HG03045 (cell line): Measurements from ENCODE around the gene TBC1D10B.

Source experiments
- ATAC-seq: cut with Tn5 transposase; IDR thresholded peaks from one replicate; pipeline ENCODE4 v1.9.1; 2021; ENCODE audit warnings: mild to moderate bottlenecking, moderate library complexity; ENCODE audit not compliant: unreplicated experiment

TBC1D10B gene

DNA sequence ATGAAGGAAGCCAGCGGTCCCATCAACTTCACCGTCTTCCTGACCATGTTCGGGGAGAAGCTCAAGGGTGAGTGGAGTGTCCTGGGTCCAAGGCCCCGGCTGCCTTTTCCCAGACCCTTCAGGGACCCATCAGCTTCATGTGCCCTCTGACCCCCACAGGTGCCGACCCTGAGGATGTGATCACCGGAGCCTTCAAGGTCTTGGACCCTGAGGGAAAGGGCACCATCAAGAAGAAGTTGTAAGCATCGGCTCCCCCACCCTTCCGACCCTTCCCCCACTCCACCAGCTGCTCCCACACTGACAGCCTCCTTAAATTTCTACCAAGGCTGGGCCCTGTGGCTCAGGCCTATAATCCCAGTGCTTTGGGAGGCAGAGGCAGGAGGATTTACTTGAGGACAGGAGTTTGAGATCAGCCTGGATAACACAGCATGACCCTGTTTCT, 6.2 kb upstream of the TBC1D10B start:
- ATAC-seq = no peak

DNA sequence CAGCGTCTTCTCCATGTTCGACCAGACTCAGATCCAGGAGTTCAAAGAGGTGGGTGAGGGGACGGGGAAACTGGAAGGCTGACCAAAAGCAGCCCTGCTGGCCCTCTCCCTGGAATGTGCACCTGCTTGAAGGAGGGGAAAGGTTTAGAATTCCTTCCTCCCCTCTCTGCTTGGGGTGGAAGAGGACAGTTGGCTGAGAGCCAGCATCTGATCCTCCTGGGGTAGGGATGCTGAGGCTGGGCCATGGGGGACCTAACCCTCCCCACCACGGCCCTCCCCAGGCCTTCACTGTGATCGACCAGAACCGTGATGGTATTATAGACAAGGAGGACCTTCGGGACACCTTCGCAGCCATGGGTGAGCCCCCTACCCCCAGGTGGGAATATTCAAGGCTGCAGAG, 5.6 kb upstream of the TBC1D10B start:
- ATAC-seq = no peak

DNA sequence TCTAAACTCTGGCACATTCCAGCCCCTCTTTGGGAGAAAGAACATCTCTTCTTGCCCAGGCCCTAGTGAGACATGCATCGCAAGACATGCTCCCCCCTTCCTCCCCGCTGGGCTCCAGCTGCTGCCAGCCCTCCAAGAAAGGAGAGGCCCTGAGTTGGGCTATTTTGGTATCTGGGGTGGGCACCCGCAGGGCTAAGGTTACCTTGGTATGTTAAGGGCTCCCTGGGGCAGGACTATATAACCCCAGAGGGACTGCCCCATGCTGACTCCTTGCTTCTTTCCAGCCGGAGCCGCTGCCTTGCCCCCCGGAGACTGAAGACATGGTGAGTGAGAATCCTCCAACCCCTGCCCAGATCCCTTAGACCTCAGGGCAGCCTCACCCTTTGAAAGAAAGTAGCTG, 4.2 kb upstream of the TBC1D10B start, which contains the start of gene MYL11:
TSS of gene MYL11 (plus strand) at position 265 of the 400 bp plus-strand sequence. CDS start at position 321, 56 bp downstream.
- no peak for ATAC-seq

DNA sequence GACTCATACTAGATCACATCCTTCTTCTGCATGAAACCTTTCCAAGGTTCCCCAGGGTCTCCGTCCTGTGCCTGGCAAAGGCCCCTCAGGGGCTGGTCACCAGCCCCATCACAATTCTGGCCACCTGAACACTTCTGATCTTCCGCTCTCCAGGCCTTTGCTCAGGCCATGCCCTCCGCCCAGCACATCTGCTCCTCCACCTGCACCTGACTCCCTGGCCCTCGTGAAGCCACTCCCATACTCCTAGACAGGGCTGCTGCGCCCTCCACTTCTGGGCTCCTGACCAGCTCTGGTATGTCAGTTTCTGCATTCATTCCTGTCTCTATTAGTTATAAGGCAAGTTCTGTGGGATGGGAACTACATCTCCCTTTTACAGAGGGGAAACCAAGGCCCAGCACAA, 2.4 kb upstream of the TBC1D10B start:
- no peak for ATAC-seq

DNA sequence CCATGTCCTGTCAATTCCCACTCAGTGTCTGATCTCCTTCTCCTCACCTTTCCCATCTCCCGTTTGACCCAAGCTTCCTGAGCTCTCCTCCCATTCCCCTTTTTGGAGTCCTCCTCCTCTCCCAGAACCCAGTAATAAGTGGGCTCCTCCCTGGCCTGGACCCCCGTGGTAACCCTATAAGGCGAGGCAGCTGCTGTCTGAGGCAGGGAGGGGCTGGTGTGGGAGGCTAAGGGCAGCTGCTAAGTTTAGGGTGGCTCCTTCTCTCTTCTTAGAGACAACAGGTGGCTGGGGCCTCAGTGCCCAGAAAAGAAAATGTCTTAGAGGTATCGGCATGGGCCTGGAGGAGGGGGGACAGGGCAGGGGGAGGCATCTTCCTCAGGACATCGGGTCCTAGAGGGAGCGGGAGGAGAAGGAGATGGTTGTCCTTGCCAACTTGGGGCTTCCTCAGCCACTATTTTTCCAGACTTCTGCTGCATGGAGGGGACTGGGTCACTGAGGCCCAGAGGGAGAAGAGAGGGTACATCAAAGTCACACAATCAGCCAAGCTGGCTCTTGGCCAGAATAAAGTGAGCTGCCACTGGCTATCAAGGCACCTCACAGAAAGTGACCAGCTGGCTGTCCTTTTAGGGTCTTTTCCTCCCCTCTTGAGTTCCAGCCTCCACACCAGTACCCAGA, 1.9 kb upstream of the TBC1D10B start:
- no peak for ATAC-seq

DNA sequence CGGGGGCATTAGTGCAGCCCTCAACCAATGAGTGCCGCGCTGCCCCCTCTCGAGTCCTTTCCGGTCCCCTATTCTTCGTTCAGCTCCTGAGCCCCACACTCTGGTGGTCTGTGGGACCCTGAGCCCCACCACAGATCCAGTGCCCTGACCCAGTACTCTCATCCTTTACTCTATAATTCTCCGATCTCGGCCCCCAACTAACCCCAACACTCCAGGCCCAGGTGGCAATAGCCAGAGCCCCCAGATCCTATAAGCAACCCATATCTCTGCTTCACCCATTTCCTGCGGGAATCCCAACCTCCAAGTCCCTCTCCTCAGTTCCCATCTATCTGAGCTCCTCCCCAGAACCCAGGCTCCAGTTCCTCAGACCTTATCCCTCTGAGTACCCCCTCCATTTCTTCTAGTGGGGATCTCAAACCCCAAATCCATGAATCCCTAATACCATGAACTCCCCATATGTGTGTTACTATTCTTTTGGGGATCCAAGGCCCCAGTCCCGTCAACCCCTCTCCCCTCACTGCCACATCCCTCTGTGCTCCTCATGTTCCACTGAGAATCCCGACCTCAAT, 1.0 kb upstream of the TBC1D10B start:
- no peak for ATAC-seq

DNA sequence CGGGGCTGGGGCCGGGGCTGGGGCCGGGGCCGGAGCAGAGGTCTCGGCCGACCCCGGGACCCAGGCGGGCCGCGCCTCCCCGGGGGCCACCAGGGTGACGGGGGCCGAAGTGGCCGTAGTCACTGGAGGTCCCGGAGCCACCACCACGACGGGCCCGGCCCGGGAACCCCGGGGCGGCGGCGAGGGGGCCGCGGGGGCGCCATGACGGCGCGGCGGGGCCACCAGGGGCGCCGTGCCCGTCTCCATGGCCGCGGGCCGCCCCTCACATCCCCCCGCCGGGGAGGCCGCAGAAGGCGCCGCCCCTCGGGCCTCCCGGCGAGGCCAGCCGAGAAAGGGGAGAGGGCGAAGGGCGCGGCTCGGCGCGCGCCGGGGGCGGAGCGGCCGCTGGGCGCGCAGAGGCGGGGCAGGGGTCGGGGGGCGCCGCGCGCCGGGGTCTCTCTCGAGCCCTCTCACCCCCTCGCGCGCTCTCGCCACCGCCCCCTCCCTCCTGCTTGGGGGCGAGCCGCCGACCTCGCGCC, 297 bp downstream of the TBC1D10B start:
- ATAC-seq = peak; percentile 0

DNA sequence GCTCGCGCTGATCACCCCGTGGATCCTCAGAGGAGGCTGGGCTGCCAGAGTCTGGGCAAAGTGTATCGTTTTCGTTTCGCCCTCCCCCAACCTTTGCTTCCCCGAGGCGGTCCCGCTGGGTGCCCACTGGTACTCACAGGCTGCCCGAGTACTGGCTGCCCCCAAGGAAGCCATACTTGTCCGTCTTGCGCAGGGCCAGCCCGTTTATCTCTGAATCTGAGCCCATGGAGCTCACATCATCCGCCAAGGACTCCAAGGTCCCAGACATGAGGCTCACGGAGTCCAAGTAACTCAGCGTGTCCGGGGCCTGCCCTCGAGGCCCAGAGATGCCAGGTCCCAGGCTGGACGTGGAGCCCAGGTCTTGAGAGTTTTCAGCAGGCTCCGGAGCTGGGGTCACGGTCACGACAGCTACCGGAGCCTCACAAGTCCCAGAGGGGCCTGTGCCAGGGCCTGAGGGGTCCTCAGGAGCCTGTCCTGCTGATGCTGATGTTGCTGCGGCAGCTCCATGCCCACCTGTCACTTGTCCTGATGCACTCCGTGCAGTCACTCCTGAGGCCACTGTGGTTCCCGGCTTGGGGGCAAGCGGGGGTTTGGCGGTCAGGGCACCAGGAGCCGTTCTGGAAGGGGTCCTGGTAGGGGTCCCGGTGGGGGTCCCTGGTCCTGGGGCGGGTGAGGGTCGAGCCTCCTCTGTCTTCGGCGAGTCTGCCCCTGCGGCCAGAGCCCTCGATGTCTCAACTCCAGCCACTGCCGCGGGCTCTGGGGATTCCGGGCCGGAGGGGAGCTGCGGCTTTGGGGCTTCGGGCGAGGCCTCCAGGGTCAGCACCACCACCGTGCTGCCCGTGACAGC, 980 bp downstream of the TBC1D10B start:
- no peak for ATAC-seq

DNA sequence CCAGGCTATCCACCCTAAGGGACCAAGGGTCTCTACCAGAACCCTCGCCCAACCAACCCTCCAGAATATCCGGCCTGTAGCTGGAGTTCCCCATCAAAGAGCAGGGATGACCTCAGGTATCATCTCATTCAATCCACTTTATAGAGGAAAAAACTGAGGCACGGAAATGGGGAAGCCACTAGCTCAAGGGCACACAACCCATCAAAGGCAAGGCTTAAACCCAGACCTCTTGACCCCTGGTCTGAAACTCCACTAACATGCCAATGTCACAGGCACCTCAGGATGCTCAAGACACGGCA, 1.6 kb downstream of the TBC1D10B start:
- no peak for ATAC-seq

DNA sequence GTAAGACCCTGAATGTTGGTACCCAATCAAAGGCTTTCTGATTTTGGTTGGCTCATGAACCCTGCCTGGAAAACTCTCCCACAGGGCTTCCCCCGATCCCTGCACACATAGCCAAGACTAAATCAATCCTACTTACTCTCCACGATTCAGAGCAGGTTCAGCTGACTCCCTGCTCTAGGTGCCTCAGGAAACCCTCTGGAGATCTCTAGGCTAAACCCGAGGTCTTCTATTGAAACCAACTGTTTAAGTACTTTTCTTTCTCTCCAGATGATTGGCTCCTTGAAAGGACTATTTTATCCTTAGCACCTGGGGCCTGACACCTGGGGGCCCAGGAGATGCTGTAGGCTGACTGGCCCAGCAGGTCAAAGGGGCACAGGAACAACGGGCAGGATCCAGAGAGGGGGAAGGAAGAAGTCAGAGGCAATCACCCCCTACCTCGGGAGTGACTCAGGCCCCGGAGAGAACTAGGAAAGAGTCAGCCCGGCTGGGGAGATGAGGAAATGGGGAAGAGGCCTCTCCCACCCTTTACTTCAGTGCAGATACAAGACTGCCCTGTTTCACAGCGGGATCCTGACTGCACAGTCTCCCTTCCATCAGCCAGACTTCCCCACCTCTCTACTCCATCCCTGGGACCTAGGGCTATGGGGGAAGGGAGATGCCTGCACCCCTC, 2.0 kb downstream of the TBC1D10B start:
- ATAC-seq = no peak

DNA sequence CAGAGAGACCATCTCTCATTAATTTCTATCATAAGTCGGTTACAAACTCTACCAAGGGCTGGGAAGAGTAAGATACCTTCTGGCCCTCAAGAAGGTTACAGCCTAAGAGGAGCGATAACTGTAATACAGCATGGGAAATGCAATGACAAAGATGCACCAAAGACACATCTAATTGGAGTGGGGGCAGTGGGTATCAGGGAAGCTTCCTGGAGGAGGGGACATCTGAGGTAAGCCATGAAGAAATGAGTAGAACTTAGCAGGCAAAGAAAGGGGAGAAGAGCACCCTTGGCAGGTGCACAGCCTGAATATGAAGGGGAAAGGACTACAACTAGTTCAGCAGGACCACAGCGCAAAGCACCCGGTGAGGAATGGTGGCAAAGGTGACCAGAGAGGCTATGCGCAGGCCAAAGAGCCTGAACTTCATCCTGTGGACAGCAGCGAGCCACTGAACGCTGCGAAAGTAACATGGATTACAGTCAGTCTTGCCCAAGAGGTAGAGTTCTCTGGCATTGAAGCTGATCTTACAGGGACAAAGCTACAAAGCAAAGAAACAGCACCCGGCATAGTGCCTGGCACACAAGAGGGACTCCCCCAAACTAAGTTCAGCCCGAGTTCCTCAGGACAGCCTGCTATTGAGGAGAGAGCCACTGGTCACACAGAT, 2.8 kb downstream of the TBC1D10B start:
- no peak for ATAC-seq

DNA sequence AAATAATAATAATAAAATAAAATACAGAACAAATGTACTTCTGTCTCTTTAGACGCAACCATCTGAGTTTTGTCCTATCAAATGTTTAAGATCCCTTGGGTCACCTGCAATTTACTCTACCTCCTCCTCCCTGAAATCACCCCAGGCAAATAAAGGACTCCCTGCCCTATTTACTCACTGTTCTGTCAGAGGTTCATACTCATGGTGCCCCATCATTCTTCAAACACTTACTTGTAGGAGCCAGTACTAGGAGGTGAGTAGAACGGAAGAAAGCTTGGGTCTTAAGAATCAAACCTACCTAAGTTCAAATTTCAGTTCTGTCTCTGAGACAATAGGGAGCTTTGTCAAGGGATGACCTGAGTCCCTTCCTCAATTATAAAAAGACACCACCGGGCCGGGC, 3.8 kb downstream of the TBC1D10B start:
- ATAC-seq = no peak

DNA sequence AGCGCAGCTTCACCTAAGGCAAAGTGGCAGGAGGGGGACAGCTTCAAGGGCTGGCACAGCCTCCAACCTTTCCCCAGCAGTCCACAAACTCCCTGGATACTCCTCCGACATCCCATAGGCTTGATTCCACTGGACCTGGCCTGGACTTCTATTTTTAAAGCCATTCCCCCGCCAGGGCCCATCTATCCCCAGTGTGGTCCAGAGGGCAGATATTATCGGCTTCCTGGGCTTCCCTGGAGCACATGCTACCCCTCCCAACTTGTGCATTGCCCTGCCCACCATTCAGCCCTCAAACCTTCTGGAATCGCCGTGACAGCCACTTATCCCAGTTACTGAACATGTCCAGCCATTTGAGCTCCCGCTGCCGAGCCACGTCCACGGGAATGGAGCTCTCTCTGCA, 5.1 kb downstream of the TBC1D10B start:
- ATAC-seq = no peak

DNA sequence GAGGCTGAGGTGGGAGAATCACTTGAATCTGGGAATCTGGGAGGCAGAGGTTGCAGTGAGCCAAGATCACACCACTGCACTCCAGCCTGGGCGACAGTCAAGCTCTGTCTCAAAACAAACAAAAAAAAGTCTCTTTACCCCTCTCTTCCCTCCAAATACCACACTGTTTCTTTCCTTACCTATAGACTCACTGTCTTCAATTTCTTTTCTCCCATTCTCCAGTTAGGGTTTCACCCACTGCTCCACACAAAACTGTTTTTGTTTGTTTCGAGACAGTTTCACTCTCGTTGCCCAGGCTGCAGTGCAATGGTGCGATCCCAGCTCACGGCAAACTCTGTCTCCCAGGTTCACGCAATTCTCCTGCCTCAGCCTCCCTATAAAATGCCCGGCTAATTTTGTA, 9.1 kb downstream of the TBC1D10B start:
- ATAC-seq = no peak

DNA sequence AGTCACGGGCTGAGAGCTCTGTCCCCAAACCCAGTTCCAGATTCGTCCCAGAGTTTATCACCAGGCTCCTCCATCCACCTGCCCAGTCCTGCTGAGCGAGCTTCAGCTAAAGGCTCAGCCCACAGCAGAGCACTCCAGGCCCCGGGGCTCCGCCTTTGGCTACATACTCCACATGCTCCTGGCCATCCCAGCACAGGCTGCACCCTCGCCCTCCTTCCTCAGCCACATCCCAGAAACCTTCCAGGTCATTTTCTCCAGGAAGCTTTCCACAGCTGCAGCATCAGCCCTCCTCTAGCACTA, 10.5 kb downstream of the TBC1D10B start:
- ATAC-seq = no peak

DNA sequence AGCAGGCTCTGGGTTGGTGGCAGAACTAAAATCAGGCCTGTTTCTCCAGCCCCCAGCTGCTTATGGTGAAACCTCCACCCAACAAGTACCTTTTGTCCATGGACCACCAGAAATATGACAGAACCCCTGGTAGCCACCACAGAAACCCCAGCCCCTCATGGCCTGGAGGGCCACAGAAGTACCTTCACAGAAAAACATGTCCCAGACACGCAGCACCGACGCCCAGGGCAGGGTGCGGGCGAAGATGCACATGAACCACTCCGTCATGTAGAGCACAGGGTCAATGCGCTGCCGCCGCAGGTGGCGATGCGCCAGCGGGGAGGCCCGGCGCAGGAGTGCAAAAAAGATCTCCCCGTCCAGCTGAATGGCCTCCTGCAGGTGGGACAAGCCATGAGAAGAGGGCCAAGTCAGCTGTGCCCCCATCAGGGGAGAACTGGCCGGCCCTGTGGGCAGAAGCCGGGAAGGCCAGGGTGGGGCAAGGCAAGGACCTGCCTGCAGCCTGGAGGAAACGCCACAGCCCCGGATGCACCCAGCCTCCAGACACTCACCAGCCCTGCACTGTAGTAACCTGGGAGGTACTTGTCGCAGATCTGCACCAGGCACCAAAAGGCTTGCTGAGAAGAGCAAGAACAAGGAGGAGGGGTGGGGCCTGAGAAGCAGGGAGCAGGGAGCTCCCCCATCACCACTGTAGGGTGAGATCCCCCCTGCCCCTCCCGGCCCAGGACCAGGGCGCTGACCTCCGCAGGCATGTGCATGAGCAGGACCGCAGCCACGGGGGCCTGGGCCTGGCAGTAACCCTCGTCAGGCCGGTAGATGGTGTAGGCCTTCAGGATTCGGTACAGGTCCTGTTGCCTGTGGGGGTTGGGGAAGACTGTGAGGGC, 11.1 kb downstream of the TBC1D10B start:
- ATAC-seq = no peak

DNA sequence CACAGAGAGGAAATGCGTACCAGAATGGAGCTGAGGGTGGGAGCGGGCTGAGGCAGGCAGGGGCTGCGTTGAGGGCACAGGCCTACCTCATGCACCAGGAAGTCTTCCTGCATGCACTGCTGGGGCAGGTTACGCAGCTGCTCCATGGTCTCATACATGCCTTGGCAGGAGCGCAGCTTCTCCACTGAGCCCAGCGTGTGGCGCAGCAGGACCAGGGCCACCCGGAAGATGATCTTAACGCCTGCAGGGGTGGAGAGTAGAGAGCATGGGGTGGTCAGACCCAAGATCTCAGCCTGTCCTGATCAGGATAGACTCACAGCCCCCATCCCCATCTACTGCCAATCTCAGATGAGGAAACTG, 11.7 kb downstream of the TBC1D10B start:
- no peak for ATAC-seq

DNA sequence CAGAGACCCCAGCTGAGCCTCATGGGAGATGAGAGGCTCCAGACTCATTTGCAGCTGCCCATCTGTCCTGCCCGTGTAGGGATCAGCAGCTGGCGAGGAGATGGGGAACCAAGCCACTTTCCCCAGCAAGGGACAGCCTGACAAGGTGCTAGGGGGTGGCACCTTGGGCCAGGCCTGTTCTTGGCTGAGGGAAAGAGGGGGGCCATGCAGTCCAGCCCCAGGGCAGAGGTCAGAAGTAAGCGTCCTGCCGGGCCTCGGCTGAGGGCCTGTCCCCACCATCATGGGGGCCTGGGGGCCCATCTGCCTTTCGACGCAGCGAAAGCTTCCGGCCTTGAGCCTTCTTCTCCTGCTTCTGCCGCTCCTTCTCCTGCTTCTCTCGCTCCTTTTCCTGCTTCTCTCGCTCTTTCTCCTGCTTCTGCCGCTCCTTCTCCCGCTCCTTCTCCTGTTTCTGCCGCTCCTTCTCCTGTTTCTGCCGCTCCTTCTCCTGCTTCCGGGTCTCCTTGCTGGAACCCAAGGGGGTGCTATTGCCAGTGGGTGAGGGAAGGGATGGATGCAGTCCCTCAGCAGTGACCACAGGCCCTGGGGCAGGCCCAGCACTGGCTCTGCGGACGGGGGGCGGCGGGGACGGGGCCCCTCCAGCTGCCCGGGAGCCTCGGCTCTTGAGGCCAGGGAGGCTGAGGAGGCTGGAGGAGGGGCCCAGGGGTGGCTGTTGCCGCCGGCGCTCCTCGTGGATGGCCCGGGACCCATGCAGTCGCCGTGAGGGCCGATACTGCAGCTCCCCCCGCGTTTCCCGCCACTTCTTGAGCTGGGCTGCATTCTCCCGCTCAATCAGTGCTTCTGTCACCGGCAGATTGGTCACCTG, 12.3 kb downstream of the TBC1D10B start:
- ATAC-seq = no peak

DNA sequence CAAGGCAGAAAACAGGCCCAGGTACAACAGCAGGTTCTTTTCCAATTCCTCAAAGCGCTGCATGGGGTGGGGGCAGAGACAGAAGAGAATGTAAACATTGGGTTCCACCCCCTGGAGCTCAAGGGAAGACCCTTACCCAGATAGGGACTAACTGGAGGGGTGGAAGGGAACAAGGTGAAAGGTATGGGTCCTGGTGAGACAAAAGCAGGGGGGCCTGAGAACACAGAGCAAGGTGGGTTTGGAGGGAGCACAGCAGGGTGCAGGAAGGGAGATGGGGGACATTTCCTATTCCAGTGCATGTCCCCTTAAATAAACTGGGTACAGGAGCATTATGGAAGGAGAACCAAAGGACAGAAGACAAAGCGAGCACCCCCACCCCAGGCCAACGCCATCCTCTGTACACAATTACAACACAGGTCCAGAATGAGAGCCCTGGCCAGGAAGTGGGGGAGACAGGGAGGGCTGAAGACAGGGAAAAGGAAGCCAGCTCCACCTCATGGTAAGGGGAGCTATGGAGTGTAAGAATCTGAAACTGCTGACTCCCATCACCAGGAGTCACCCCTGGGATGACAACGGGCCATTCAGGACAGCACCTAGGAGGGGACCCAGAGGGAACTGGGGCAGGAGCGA, 13.1 kb downstream of the TBC1D10B start:
- no peak for ATAC-seq
